HFF-Myc (cell line): ENCODE results near the gene JAZF1.

Experiments used
- DNase-seq: peaks from one replicate; pipeline ENCODE4 v3.0.0-alpha.2; 2011; ENCODE audit warnings: low read depth; ENCODE audit errors: extremely low read depth
- H3K4me3 ChIP-seq: replicated peaks from 2 replicates; pipeline ENCODE4 v1.5.1; 2011; ENCODE audit warnings: low read depth, mild to moderate bottlenecking, control low read depth, low read length
- TF ChIP-seq, protein P1 (sequence below): IDR thresholded peaks from 2 replicates; pipeline ENCODE4 v1.5.1; 2012; ENCODE audit warnings: mild to moderate bottlenecking, low read depth, low read length, control low read depth; ENCODE audit errors: missing control alignments

Gene JAZF1

DNA sequence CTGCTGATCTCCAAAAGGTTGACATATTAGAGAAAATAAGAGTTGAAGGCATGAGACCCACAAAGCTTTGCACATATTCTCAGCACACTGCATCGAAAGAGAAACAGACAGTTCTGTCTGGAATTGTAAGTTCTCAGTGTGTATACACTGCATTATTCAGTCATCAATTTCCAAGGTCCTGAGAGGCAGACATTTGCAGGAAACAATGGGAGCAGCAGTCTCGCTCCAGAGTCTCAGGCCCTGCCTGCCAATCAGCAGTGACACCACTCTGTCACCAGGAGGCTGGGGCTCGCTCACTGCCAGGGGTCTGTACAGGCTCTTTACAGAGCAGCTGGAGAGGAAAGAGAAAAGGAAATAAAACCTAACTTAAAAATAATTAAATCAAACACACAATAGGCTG lies 36.3 kb downstream of the JAZF1 start:
- TF ChIP-seq, protein P1, sequence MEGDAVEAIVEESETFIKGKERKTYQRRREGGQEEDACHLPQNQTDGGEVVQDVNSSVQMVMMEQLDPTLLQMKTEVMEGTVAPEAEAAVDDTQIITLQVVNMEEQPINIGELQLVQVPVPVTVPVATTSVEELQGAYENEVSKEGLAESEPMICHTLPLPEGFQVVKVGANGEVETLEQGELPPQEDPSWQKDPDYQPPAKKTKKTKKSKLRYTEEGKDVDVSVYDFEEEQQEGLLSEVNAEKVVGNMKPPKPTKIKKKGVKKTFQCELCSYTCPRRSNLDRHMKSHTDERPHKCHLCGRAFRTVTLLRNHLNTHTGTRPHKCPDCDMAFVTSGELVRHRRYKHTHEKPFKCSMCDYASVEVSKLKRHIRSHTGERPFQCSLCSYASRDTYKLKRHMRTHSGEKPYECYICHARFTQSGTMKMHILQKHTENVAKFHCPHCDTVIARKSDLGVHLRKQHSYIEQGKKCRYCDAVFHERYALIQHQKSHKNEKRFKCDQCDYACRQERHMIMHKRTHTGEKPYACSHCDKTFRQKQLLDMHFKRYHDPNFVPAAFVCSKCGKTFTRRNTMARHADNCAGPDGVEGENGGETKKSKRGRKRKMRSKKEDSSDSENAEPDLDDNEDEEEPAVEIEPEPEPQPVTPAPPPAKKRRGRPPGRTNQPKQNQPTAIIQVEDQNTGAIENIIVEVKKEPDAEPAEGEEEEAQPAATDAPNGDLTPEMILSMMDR: no peak
- no peak overlapping the region for H3K4me3 ChIP-seq
- no peak for DNase-seq

DNA sequence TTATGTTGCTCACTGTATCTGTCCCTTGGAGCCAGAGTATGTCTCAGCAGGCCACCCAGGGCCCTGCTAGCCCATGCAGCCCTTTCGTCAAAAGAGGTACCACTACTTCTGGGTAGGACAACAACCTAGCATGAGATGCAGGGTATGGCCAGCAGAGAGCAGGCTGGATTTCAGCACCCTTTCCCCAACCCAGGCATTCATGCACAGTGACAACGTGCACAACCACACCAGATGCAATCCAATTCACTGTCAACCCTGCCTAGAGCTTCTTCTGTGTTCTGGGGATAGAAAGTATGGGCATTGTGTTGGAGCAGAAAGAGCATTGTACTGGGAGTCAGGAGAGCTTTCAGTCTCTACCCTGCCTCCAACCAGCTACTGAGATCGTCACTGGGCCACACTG lies 37.9 kb downstream of the JAZF1 start:
- TF ChIP-seq, protein P1: no peak
- DNase-seq: no peak
- no peak overlapping the region for H3K4me3 ChIP-seq

GRCh38 chr7:28140979-28141378 lies 39.6 kb downstream of the JAZF1 start:
- TF ChIP-seq, protein P1: no peak
- no peak for DNase-seq
- no peak overlapping the region for H3K4me3 ChIP-seq

- DNase-seq: no peak
- H3K4me3 ChIP-seq: no peak overlapping the region
- TF ChIP-seq, protein P1: no peak
These were observed 41.8 kb downstream of the JAZF1 start for GRCh38 chr7:28138837-28139236.

- no peak overlapping the region for H3K4me3 ChIP-seq
- DNase-seq: no peak
- TF ChIP-seq, protein P1: no peak
These were observed 43.1 kb downstream of the JAZF1 start for GRCh38 chr7:28137463-28137862.

GRCh38 chr7:28136885-28137284 lies 43.7 kb downstream of the JAZF1 start:
- no peak overlapping the region for H3K4me3 ChIP-seq
- TF ChIP-seq, protein P1: no peak
- DNase-seq: no peak

DNA sequence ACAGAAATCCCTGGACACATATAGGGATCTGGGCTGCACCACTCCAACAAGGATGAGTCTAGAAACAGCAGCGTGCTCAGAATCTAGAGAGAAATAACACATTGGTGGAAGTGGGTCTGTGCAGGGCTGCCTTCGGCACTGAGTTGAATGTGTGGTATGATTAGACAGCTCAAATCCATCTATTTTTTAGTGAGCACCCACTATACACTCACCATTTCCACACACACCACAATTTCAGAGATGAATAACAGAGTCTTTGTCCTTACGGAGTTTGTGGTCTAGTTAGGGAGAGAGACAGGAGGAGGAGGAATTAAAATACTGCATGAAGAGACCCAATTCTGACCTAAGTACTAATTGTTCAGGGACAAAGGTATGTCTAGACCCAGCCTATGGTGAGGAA lies 44.2 kb downstream of the JAZF1 start:
- no peak for DNase-seq
- TF ChIP-seq, protein P1: no peak
- H3K4me3 ChIP-seq: no peak overlapping the region
